Neural cell (in vitro differentiated cells): Measurements from ENCODE around the gene SCO1. TPM values are rescaled to one million over a fixed set of nuclear protein-coding genes. Genes with fewer than 3 reads are reported as not detected.

ENCODE experiments used
- H2AFZ ChIP-seq: fragments of 200-600, 300-800 bp; sonication (generic), shearing (Covaris generic); 2 replicates; pipeline ENCODE4 v1.6.0; 2014; ENCODE audit warnings: low read depth, mild to moderate bottlenecking, antibody characterized with exemption, low read length, moderate library complexity
- H3F3A ChIP-seq: fragments of 200-600 bp; shearing (Covaris generic); 2 replicates; pipeline ENCODE4 v1.6.1; 2016; ENCODE audit warnings: mild to moderate bottlenecking, moderate library complexity, mixed read lengths, antibody characterized with exemption, low read length; ENCODE audit not compliant: insufficient read depth, poor library complexity, severe bottlenecking
- H3K27ac ChIP-seq: fragments of 200-600, 300-800 bp; sonication (generic), shearing (Covaris generic); 2 replicates; pipeline ENCODE4 v1.5.1; 2014; ENCODE audit warnings: mild to moderate bottlenecking, low read length, moderate library complexity
- H3K27me3 ChIP-seq: fragments of 300-800, 200-600 bp; sonication (generic), shearing (Covaris generic); 2 replicates; pipeline ENCODE4 v1.6.0; 2014; ENCODE audit warnings: mild to moderate bottlenecking, low read depth, low read length, moderate library complexity; ENCODE audit not compliant: insufficient read depth
- H3K36me3 ChIP-seq: fragments of 300-800, 200-600 bp; sonication (generic), shearing (Covaris generic); 2 replicates; pipeline ENCODE4 v1.5.1; 2014; ENCODE audit warnings: mild to moderate bottlenecking, antibody characterized with exemption, low read length, moderate library complexity; ENCODE audit not compliant: insufficient read depth
- H3K4me2 ChIP-seq: fragments of 300-800, 200-600 bp; sonication (generic), shearing (Covaris generic); 2 replicates; pipeline ENCODE4 v1.6.0; 2014; ENCODE audit warnings: mild to moderate bottlenecking, low read length
- H3K4me3 ChIP-seq: fragments of 300-800, 200-600 bp; sonication (generic), shearing (Covaris generic); 2 replicates; pipeline ENCODE4 v1.5.1; 2014; ENCODE audit warnings: mild to moderate bottlenecking, low read length, moderate library complexity
- H3K79me2 ChIP-seq: fragments of 200-600 bp; shearing (Covaris generic); replicated peaks from 2 replicates; pipeline ENCODE4 v1.6.0; 2014; ENCODE audit warnings: mild to moderate bottlenecking, low read length, moderate library complexity; ENCODE audit not compliant: insufficient read depth
- H3K9ac ChIP-seq: fragments of 300-800, 200-600 bp; sonication (generic), shearing (Covaris generic); 2 replicates; pipeline ENCODE4 v1.6.1; 2016; ENCODE audit warnings: mild to moderate bottlenecking, low read length, mixed read lengths
- H3K9me2 ChIP-seq: fragments of 200-600 bp; shearing (Covaris generic); 2 replicates; pipeline ENCODE4 v1.6.1; 2016; ENCODE audit warnings: mild to moderate bottlenecking, low read length, mixed read lengths; ENCODE audit not compliant: insufficient read depth
- H3K9me3 ChIP-seq: fragments of 200-600, 300-800 bp; sonication (generic), shearing (Covaris generic); 2 replicates; pipeline ENCODE4 v1.6.1; 2016; ENCODE audit warnings: mild to moderate bottlenecking, mixed run types, low read length, moderate library complexity, mixed read lengths
- H4K20me1 ChIP-seq: fragments of 200-600 bp; shearing (Covaris generic); 2 replicates; pipeline ENCODE4 v1.6.1; 2016; ENCODE audit warnings: mild to moderate bottlenecking, mixed run types; ENCODE audit not compliant: insufficient read depth
- EP300 ChIP-seq: fragments of 450-650 bp; conservative IDR thresholded peaks from 2 replicates; pipeline ENCODE4 v1.6.1; 2014; ENCODE audit warnings: antibody characterized with exemption, mild to moderate bottlenecking, moderate library complexity; ENCODE audit not compliant: poor library complexity, severe bottlenecking
- EZH2 ChIP-seq: fragments of 200-600, 300-800 bp; shearing (Covaris generic), sonication (generic); IDR thresholded peaks from 2 replicates; pipeline ENCODE4 v1.6.1; 2014; ENCODE audit warnings: antibody characterized with exemption, low read length, borderline replicate concordance, mild to moderate bottlenecking; ENCODE audit not compliant: insufficient read depth, poor library complexity, severe bottlenecking
- MXI1 ChIP-seq: fragments of 450-650 bp; conservative IDR thresholded peaks from 2 replicates; pipeline ENCODE4 v1.6.1; 2014; ENCODE audit warnings: antibody characterized with exemption, mild to moderate bottlenecking; ENCODE audit not compliant: poor library complexity, severe bottlenecking
- POLR2AphosphoS5 ChIP-seq: IDR thresholded peaks from 2 replicates; pipeline ENCODE4 v1.6.1; 2012
- RAD21 ChIP-seq: fragments of 450-650 bp; conservative IDR thresholded peaks from 2 replicates; pipeline ENCODE4 v1.6.1; 2014; ENCODE audit warnings: antibody characterized with exemption, mild to moderate bottlenecking, moderate library complexity
- SMC3 ChIP-seq: fragments of 450-650 bp; conservative IDR thresholded peaks from 2 replicates; pipeline ENCODE4 v1.6.1; 2014; ENCODE audit warnings: antibody characterized with exemption, mild to moderate bottlenecking, moderate library complexity; ENCODE audit not compliant: poor library complexity
- TAF1 ChIP-seq: IDR thresholded peaks from 2 replicates; pipeline ENCODE4 v1.6.1; 2012; ENCODE audit warnings: low read depth
- polyA plus RNA-seq: library from polyadenylated mRNA; depleted of rRNA; stranded (reverse); fragments of >200 nt; gene quantifications from 2 replicates; pipeline ENCODE4 v1.2.3, GENCODE V29; 2014
- TF ChIP-seq, protein P1 (sequence below): fragments of 450-650 bp; IDR thresholded peaks from 2 replicates; pipeline ENCODE4 v1.5.1; 2014; ENCODE audit warnings: antibody characterized with exemption, mild to moderate bottlenecking, moderate library complexity; ENCODE audit not compliant: poor library complexity, severe bottlenecking
- TF ChIP-seq, protein P2 (sequence below): IDR thresholded peaks from 2 replicates; pipeline ENCODE4 v1.6.1; 2012; ENCODE audit warnings: borderline replicate concordance

SCO1 gene
- polyA plus RNA-seq, 1 donor from 2014 or later, result 28.8 TPM

DNA sequence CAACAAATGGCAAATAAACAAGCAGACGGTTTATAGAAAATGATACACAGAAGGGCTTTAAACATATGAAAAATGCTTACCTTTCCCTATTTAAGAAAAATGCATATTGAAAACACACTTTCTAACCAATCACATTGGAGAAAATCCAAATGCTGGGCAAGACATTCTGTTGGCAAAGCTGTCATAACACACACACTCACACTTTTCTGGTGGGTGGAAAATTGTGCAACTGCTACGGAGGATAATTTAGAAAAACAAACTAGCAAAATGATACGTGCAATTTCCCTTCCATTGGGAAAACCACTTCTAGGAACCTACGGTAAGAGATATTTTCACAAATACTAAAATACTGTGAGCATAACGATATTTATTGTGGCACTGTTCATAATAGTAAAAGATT is 30.4 kb downstream of the SCO1 start:
- H3K36me3 ChIP-seq, result no peaks in the 10 kb centered on the region
- no peaks in the 10 kb centered on the region for H3K9me2 ChIP-seq
- H3K9ac ChIP-seq, result no peak overlapping the region
- no peaks in the 10 kb centered on the region for H4K20me1 ChIP-seq
- no peak overlapping the region for H3K4me2 ChIP-seq
- TF ChIP-seq, protein P1, sequence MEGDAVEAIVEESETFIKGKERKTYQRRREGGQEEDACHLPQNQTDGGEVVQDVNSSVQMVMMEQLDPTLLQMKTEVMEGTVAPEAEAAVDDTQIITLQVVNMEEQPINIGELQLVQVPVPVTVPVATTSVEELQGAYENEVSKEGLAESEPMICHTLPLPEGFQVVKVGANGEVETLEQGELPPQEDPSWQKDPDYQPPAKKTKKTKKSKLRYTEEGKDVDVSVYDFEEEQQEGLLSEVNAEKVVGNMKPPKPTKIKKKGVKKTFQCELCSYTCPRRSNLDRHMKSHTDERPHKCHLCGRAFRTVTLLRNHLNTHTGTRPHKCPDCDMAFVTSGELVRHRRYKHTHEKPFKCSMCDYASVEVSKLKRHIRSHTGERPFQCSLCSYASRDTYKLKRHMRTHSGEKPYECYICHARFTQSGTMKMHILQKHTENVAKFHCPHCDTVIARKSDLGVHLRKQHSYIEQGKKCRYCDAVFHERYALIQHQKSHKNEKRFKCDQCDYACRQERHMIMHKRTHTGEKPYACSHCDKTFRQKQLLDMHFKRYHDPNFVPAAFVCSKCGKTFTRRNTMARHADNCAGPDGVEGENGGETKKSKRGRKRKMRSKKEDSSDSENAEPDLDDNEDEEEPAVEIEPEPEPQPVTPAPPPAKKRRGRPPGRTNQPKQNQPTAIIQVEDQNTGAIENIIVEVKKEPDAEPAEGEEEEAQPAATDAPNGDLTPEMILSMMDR, result no peak
- TF ChIP-seq RAD21, result no peak
- no peak for TF ChIP-seq EZH2
- TF ChIP-seq TAF1, result no peak
- no peak for TF ChIP-seq EP300
- H3K9me3 ChIP-seq, result no peaks in the 10 kb centered on the region
- H3K27ac ChIP-seq, result no peak overlapping the region
- no peaks in the 10 kb centered on the region for H3K79me2 ChIP-seq
- H2AFZ ChIP-seq, result no peak overlapping the region
- H3K27me3 ChIP-seq, result no peaks in the 10 kb centered on the region
- H3K4me3 ChIP-seq, result no peak overlapping the region
- H3F3A ChIP-seq, result no peaks in the 10 kb centered on the region

DNA sequence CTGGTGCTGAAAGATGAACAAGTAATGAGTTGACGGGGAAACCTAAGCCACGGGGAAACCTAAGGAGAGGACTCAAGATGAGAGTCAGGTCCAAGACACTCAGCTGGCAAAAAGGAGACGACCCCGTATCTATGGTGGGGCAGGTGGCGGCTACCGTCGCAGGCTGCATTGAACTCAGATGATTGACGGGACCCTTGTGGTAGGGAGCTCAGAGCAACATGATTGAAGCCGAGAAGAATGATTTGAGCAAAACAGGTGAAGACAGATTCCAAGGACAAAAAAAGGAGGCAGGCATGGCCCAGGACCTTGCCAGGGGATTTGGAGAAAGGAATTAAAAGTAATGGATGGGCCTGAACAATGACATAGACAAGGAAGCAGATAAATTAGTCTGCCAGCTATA is 32.8 kb downstream of the SCO1 start:
- Histone ChIP-seq H3K4me3 (no peak overlapping the region), H3K9me3 (no peaks in the 10 kb centered on the region), H3K79me2 (no peaks in the 10 kb centered on the region), H3F3A (no peaks in the 10 kb centered on the region), H3K27ac (no peak overlapping the region), H3K9me2 (no peaks in the 10 kb centered on the region), H2AFZ (no peak overlapping the region), H3K36me3 (no peaks in the 10 kb centered on the region), H4K20me1 (no peaks in the 10 kb centered on the region), H3K27me3 (no peaks in the 10 kb centered on the region), H3K4me2 (no peak overlapping the region), H3K9ac (no peak overlapping the region)
- no peak for TF ChIP-seq EZH2
- TF ChIP-seq POLR2AphosphoS5, result no peak

DNA sequence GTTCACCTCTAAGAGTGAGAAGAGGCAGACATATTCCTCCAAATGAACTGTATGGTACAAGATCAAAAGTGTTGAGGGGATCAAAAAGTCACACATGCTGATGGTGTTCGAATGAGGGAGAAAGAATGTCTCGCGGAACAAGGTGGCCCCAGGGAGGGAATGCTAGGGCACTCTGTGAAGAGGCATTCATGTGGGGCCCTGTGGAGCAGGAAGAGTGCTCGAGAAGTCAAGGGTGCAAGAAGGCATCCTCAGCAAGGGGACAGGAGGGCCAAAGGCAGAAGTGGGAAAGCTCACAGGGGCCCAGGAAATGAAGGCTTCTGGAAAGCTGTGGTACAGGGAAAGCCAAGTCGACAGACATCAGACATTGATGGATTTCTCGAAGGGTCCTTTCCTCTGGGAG is 34.1 kb downstream of the SCO1 start:
- no peaks in the 10 kb centered on the region for H3K36me3 ChIP-seq
- no peak overlapping the region for H3K9ac ChIP-seq
- H3K4me2 ChIP-seq, result no peak overlapping the region
- H4K20me1 ChIP-seq, result no peaks in the 10 kb centered on the region
- H2AFZ ChIP-seq, result no peak overlapping the region
- no peak overlapping the region for H3K27ac ChIP-seq
- H3K4me3 ChIP-seq, result no peak overlapping the region
- TF ChIP-seq RAD21 (no peak), MXI1 (no peak), EP300 (no peak)
- no peaks in the 10 kb centered on the region for H3K27me3 ChIP-seq
- no peaks in the 10 kb centered on the region for H3F3A ChIP-seq
- H3K79me2 ChIP-seq, result no peaks in the 10 kb centered on the region
- H3K9me2 ChIP-seq, result no peaks in the 10 kb centered on the region
- no peaks in the 10 kb centered on the region for H3K9me3 ChIP-seq

DNA sequence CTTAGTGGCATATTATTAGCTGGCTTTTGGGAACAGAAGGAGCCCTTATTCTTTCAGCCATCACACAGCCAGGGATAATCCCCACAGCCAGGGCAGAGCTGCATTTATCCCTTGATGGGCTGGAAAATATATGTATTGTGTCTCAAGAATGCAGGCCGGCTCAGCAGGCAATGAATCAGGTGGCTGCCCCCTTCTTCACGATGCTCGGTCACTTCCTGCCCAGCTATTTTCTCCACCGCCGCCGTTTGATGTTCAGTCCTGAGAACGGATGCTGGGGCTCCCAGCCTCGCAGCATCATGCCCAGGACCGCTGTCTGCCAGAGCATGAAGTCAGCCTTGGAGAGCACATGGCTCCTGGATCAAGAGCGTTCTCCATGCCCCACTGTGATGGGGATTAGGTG is 35.9 kb downstream of the SCO1 start:
- no peaks in the 10 kb centered on the region for H3F3A ChIP-seq
- no peak overlapping the region for H3K27ac ChIP-seq
- no peaks in the 10 kb centered on the region for H3K27me3 ChIP-seq
- no peak overlapping the region for H3K4me2 ChIP-seq
- no peaks in the 10 kb centered on the region for H4K20me1 ChIP-seq
- H3K4me3 ChIP-seq, result no peak overlapping the region
- H3K36me3 ChIP-seq, result no peaks in the 10 kb centered on the region
- H3K9me3 ChIP-seq, result no peaks in the 10 kb centered on the region
- H3K9ac ChIP-seq, result no peak overlapping the region
- TF ChIP-seq, protein P1, result no peak
- TF ChIP-seq EP300, result no peak
- no peak for TF ChIP-seq TAF1
- TF ChIP-seq EZH2, result no peak
- no peak for TF ChIP-seq POLR2AphosphoS5
- no peak for TF ChIP-seq RAD21
- TF ChIP-seq, protein P2, sequence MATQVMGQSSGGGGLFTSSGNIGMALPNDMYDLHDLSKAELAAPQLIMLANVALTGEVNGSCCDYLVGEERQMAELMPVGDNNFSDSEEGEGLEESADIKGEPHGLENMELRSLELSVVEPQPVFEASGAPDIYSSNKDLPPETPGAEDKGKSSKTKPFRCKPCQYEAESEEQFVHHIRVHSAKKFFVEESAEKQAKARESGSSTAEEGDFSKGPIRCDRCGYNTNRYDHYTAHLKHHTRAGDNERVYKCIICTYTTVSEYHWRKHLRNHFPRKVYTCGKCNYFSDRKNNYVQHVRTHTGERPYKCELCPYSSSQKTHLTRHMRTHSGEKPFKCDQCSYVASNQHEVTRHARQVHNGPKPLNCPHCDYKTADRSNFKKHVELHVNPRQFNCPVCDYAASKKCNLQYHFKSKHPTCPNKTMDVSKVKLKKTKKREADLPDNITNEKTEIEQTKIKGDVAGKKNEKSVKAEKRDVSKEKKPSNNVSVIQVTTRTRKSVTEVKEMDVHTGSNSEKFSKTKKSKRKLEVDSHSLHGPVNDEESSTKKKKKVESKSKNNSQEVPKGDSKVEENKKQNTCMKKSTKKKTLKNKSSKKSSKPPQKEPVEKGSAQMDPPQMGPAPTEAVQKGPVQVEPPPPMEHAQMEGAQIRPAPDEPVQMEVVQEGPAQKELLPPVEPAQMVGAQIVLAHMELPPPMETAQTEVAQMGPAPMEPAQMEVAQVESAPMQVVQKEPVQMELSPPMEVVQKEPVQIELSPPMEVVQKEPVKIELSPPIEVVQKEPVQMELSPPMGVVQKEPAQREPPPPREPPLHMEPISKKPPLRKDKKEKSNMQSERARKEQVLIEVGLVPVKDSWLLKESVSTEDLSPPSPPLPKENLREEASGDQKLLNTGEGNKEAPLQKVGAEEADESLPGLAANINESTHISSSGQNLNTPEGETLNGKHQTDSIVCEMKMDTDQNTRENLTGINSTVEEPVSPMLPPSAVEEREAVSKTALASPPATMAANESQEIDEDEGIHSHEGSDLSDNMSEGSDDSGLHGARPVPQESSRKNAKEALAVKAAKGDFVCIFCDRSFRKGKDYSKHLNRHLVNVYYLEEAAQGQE, result no peak
- TF ChIP-seq SMC3, result no peak
- TF ChIP-seq MXI1, result no peak
- no peak overlapping the region for H2AFZ ChIP-seq
- H3K79me2 ChIP-seq, result no peaks in the 10 kb centered on the region
- no peaks in the 10 kb centered on the region for H3K9me2 ChIP-seq
